Suppressor macrophage treated with lipopolysaccharide for 1 hour (primary cell): ENCODE data around the gene FGF18.
"Not testable (repeated sequence)": the region's sequence is repeated elsewhere in the genome, so short reads cannot be mapped to it uniquely, and the experiment has no call there.

Source experiments
- DNase-seq, 3 donors: peaks; one replicate each; pipeline ENCODE4 v3.0.0-alpha.2; 2020 to 2022

Gene FGF18, protein sequence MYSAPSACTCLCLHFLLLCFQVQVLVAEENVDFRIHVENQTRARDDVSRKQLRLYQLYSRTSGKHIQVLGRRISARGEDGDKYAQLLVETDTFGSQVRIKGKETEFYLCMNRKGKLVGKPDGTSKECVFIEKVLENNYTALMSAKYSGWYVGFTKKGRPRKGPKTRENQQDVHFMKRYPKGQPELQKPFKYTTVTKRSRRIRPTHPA

DNA sequence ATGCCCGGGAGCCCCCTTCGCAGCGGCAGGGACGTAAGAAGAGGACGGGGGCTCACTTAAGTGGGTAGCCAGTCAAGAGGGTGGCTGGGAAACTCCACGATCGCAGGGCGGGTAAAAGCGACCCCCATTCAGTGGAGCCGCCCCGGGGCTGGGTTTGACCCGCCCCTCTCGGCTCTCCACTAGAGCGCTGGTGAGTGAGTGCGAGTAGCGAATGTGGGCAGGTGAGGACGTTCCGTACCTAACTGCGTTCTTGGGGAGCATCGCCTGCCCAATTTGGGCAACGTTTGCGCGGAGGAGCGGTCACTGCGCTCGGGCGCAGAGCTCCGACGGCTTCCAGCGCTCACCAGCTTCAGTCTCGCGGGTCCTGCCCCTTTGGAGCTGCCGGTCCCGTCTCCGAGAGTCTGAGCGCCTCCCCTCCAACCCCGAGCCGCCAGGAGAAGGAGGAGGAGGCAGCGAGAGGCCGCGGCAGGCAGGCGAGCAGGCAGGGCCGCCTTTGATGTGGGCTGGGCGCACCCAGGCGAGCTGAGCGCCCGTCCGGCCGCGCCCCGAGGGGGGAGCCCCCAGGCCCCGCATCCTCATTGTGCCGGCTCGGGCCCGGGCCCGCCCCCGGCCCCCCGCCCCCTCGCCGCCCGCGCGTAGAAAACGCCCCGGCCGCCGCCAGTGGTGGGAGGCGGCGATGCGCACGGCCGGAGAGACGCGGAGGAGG, at the start of gene FGF18:
Gene FGF18 (plus strand): TSS at position 666 of the 706 bp plus-strand sequence. CDS start 553 bp downstream, outside the sequence.
- peak; percentile 30 to 53 (median 30) for DNase-seq

- no peak for DNase-seq
Observed at GRCh38 chr5:171369898-171370297, 49.5 kb upstream of the FGF18 start.

DNA sequence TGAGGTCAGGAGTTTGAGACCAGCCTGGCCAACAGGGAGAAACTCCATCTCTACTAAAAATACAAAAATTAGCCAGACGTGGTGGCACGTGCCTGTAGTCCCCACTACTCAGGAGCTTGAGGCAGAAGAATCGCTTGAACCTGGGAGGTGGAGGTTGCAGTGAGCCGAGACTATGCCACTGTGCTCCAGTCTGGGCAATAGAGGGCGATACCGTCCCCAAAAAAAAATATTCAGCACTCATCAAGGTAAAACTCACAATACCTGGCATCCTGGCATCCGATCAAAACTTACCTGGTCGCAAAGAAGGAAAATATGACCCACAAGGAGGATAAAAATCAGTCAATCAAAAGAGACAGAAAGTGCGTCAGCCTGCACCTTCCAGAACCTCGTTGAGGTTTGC, 48.6 kb upstream of the FGF18 start:
- DNase-seq: not testable (repeated sequence)

- DNase-seq: no peak
Observed at GRCh38 chr5:171371326-171371725, 48.1 kb upstream of the FGF18 start.

GRCh38 chr5:171379961-171380360, 39.5 kb upstream of the FGF18 start:
- DNase-seq: no peak

GRCh38 chr5:171384416-171384815, 35.0 kb upstream of the FGF18 start:
- not testable (repeated sequence) for DNase-seq

DNA sequence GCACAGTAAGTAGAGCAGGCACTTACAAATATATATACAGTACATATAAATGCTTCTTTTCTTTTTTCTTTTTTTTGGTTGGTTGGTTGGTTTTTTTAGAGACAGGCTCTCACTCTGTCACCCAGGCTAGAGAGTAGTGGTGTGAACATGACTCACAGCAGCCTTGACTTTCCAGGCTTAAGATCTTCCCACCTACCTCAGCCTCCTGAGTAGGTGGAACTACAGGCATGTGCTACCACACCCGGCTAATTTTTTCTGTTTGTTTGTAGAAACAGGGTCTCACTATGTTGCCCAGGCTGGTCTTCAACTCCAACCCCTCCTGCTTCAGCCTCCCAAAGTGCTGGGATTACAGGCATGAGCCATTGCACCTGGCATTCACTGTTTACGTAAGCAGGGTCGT, 34.4 kb upstream of the FGF18 start:
- peak; percentile 54 to 60 (median 55) for DNase-seq

DNA sequence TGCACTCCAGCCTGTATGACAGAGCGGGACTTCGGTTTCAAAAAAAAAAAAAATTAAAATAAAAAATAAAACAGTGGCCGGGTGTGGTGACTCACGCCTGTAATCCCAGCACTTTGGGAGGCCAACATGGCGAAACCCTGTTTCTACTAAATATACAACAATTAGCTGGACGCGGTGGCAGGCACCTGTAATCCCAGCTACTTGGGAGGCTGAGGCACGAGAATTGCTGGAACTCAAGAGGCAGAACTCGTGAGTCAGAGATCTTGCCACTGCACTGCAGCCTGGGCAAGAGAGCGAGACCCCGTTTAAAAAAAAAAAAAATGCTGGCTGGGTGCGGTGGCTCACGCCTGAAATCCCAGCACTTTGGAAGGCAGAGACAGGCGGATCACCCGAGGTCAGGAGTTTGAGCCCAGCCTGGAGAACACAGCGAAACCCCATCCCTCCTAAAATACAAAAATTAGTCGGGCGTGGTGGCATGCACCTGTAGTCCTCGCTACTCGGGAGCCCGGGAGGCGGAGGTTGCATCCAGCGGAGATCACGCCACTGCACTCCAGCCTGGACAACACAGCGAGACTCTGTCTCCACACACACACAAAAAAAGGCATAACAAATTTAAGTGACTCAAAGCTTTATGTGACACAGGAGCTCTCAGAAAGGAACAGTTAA, 33.3 kb upstream of the FGF18 start:
- no peak for DNase-seq

- DNase-seq: peak in 1 of 3 donors; percentile 13
Observed at GRCh38 chr5:171386861-171387344, 32.5 kb upstream of the FGF18 start.

- peak; percentile 97 to 99 (median 98) for DNase-seq
Observed at GRCh38 chr5:171387345-171387969, 32.0 kb upstream of the FGF18 start, which contains the start of gene NPM1. Gene NPM1, plus strand, starts transcription at chr5:171387849. Its CDS starts 100 bp downstream, at chr5:171387949.

DNA sequence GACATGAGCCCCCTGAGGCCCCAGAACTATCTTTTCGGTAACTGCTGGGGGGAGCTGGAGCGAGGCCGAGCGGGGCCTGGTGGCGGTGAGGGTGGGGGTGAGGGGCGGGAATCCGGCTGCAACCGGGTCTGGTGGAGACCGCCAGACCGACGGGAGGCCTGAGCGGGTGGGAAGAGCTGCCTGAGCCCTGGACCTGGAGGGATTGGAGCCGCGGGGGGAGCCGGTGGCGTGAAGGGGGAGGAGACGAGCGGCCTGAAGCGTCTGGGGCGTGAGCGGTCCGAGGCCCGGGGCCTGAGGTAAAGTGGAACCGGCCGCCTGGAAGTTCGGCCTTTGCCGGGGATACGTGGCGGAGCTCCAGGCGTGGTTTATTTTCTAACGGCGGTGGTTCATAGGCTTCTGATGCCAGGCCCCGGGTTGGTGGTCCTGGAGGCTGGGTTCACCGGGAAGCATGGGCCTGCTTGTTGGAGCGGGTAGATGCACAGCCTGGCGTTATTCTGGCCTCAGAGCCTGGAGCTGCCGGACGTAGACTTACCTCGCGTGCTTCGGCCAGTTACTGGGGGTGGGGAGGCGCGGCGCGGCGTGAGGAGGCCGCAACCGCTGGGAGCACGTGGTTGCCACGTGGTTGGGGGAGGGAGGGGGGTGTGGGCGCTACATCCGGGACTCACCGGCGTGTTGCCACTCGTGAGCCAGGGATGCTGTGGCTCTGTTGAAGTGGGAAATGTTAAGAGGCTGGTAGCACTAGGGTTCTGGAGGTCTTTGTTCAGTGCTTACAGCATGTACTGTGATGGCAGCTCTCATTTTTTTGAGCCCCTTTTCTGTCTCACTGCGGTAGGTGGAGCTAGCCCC, 31.3 kb upstream of the FGF18 start:
- DNase-seq: peak; percentile 71 to 90 (median 84)

- peak; percentile 10 to 20 (median 15) for DNase-seq
Observed at GRCh38 chr5:171388816-171389168, 30.7 kb upstream of the FGF18 start.

DNA sequence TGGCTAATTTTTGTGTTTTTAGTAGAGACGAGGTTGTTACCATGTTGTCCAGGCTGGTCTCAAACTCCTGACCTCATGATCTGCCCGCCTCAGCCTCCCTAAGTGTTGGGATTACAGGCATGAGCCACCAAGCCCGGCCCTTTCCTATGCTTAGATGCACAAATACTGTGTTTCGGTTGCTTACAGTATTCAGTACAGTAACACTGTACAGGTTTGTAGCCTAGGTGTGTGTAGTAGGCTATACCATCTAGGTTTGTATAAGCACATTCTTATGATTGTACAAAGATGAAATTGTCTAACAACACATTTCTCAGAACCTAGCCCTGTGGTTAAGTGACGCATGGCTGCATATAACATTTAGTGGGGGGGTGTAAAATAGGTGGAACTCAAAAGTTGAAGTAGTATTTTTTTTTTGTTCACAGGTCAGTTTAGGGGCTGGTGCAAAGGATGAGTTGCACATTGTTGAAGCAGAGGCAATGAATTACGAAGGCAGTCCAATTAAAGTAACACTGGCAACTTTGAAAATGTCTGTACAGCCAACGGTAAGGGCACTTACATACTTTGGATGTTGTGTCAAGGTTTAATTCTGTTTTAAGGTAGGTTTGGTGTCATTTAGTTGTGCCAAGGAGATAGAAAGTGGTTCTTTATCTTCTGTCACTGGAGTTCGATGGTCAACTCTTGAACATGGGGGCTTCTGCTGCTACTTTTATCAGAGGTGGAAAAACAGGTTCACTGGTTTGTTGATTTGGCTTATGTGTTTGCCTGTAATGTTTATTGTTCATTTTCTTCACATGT, 28.4 kb upstream of the FGF18 start:
- DNase-seq: no peak

DNA sequence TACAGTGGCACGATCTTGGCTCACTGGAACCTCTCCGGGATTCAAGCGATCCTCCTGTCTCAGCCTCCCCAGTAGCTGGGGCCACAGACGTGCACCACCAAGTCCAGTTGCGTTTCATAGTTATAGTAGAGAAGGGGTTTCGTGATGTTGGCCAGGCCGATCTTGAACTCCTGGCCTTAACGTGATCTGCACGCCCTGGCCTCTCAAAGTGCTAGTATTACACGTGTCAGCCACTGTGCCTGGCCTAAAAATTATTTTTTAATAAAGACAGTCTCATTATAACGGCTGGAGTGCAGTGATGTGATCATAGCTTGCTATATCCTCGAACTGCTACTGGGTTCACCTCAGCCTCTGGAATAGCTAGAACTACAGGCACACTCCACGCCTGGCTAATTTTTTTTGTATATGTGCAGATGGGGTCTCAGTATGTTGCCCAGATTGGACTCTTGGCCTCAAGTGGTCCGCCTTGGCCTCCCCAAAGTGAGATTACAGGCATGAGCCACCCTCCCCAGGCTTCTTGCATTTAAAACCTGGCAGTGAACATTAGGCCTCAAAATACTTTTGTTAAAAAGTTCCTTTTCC, 27.4 kb upstream of the FGF18 start:
- DNase-seq: no peak

GRCh38 chr5:171392585-171393159, 26.8 kb upstream of the FGF18 start:
- DNase-seq: no peak

- DNase-seq: no peak
Observed at GRCh38 chr5:171395042-171395441, 24.4 kb upstream of the FGF18 start.

DNA sequence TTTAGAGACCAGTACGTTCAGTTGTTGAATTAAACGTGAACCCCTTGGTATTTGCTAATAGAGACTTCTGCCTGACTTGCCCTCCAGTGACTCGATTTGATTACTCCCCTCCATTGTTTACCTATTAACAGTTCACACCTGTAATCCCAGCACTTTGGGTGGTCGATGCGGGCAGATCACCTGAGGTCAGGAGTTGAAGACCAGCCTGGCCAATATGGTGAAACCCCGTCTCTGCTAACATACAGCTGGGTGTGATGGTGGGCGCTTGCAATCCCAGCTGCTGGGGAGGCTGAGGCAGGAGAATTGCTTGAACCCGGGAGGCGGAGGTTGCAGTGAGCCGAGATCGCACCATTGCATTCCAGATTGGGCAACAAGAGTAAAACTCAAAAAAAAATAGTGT, 22.9 kb upstream of the FGF18 start:
- DNase-seq: not testable (repeated sequence)

DNA sequence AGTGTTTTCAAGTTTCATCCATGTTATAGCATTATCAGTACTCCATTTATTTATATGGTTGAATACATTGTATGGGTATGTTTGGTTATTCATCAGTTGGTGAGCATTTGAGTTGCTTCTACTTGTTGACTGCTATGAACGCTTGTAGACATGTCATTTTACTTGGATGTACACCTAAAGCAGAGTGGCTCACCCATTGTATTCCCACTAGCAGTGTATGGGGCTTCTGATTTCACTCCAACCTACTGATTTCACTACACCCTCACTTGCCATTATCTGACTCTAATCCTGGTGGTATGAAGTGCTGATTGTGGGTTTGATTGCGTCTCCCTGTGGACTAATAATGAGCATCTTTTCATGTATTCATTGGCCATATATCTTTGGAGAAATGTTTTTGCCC, 22.3 kb upstream of the FGF18 start:
- DNase-seq: no peak

DNA sequence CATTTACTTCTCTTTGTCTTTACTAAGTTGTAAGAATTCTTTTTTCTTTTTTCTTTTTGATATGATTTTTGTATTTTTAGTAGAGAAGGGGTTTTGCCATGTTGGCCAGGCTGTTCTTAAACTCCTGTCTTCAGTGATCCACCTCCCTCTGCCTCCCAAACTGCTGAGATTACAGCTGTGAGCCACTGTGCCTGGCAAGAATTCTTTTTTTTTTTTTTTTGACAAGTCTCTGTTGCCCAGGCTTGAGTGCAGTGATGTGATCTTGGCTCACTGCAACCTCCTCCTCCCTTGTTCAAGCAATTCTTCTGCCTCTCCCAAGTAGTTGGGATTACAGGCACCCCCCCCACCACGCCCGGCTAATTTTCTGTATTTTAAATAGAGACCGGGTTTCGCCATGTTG, 21.8 kb upstream of the FGF18 start:
- no peak for DNase-seq

- DNase-seq: not testable (repeated sequence)
Observed at GRCh38 chr5:171398660-171399059, 20.8 kb upstream of the FGF18 start.

DNA sequence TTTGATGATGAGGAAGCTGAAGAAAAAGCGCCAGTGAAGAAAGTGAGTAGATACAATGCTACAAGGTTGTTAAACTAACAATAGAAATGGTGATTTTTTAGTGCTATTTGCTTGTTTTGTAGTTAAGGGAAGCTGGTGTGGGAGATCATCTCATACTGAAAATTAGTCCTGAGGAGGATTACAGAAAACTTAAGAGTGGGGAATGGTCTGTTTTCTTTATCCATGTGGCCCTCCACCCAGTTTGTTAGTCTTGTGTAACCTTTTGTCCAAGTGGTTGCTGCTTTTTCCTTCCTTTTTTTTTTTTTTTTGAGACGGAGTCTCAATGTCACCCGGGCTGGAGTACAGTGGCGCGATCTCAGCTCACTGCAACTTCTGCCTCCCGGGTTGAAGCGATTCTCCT, 19.3 kb upstream of the FGF18 start:
- no peak for DNase-seq
